HepG2 (cell line): ENCODE data around the gene NPHS1. TPM values are rescaled to one million over a fixed set of nuclear protein-coding genes. Genes with fewer than 3 reads are reported as not detected.

Experiments used
- AGO1 ChIP-seq: fragments of 200-400 bp; formaldehyde crosslinking; IDR thresholded peaks from 2 replicates; pipeline ENCODE4 v1.6.1; 2017; ENCODE audit warnings: mild to moderate bottlenecking, low read depth, low read length, moderate library complexity; ENCODE audit not compliant: poor library complexity, severe bottlenecking
- FOXA1 ChIP-seq, 2 experiments: fragments of 450-650 bp in 1 of 2; sonication (generic) in 1 of 2; formaldehyde crosslinking in 1 of 2; IDR thresholded peaks; 2 replicates each; pipeline versions ENCODE4 v1.4.0 to v1.6.1; 2016 to 2020; ENCODE audit warnings: missing genetic modification reagents in 1 of 2
- FOXK1 ChIP-seq: sonication (generic); formaldehyde crosslinking; IDR thresholded peaks from 2 replicates; pipeline ENCODE4 v1.4.0; 2020; ENCODE audit warnings: low read depth, missing genetic modification reagents, borderline replicate concordance
- MED13 ChIP-seq: sonication (generic); formaldehyde crosslinking; IDR thresholded peaks from 2 replicates; pipeline ENCODE4 v1.5.0; 2020; ENCODE audit warnings: missing genetic modification reagents
- PAX8 ChIP-seq: sonication (generic); formaldehyde crosslinking; IDR thresholded peaks from 2 replicates; pipeline ENCODE4 v1.8.0; 2022; ENCODE audit warnings: mild to moderate bottlenecking, missing genetic modification reagents, borderline replicate concordance
- RFX5 ChIP-seq: IDR thresholded peaks from 2 replicates; pipeline ENCODE4 v1.6.1; 2011; ENCODE audit warnings: low read depth, low read length, improper control_type of control experiment
- SNAPC5 ChIP-seq: sonication (generic); formaldehyde crosslinking; IDR thresholded peaks from 2 replicates; pipeline ENCODE4 v1.8.1; 2023; ENCODE audit warnings: mild to moderate bottlenecking, missing genetic modification reagents, borderline replicate concordance
- THAP11 ChIP-seq: IDR thresholded peaks from 2 replicates; pipeline ENCODE4 v1.6.1; 2016; ENCODE audit warnings: missing biosample characterization, missing genetic modification reagents
- ZMAT5 ChIP-seq: sonication (generic); formaldehyde crosslinking; IDR thresholded peaks from 2 replicates; pipeline ENCODE4 v1.5.0; 2020; ENCODE audit warnings: mild to moderate bottlenecking, low read depth, missing genetic modification reagents, borderline replicate concordance
- ZNF382 ChIP-seq: sonication (generic); formaldehyde crosslinking; IDR thresholded peaks from 2 replicates; pipeline ENCODE4 v1.5.0; 2020; ENCODE audit warnings: missing genetic modification reagents, mild to moderate bottlenecking, borderline replicate concordance
- ZNF431 ChIP-seq: sonication (generic); formaldehyde crosslinking; IDR thresholded peaks from 2 replicates; pipeline ENCODE4 v1.9.0; 2022; ENCODE audit warnings: missing genetic modification reagents, low read depth, mild to moderate bottlenecking, borderline replicate concordance
- ZNF589 ChIP-seq: sonication (generic); formaldehyde crosslinking; conservative IDR thresholded peaks from 2 replicates; pipeline ENCODE4 v1.8.0; 2022; ENCODE audit warnings: mild to moderate bottlenecking, moderate library complexity, missing genetic modification reagents
- ZNF605 ChIP-seq: sonication (generic); formaldehyde crosslinking; IDR thresholded peaks from 2 replicates; pipeline ENCODE4 v1.8.0; 2022; ENCODE audit warnings: mild to moderate bottlenecking, missing genetic modification reagents
- ZNF879 ChIP-seq: sonication (generic); formaldehyde crosslinking; IDR thresholded peaks from 2 replicates; pipeline ENCODE4 v1.8.1; 2023; ENCODE audit warnings: missing genetic modification reagents
- polyA plus RNA-seq, 8 experiments: library from polyadenylated mRNA; depleted of rRNA in 3 of 8; stranded (reverse) in 7 of 8; unstranded in 1 of 8; fragments of >200 nt; fragmentation: Illumina TruSeq in 4 of 8; extraction: Trizol in 4 of 8; gene quantifications; 2 replicates each; pipeline versions ENCODE4 v1.2.1 to v1.2.3, GENCODE V29; 2011 to 2016; ENCODE audit warnings: low read depth in 4 of 8, missing spikeins in 1 of 8, mixed read lengths in 1 of 8; ENCODE audit not compliant: insufficient read depth in 1 of 8
- total RNA-seq, 5 experiments: library from RNA; depleted of rRNA; stranded (reverse); fragments of >200 nt; fragmentation: Illumina TruSeq; extraction: Trizol; gene quantifications; 2 replicates each; pipeline ENCODE4 v1.2.3, GENCODE V29; 2016; ENCODE audit warnings: low read depth in 1 of 5
- TF ChIP-seq, protein P1 (sequence below): sonication (generic); formaldehyde crosslinking; IDR thresholded peaks from 2 replicates; pipeline ENCODE4 v1.4.0; 2020; ENCODE audit warnings: missing genetic modification reagents
- TF ChIP-seq, protein P2 (sequence below): IDR thresholded peaks from 2 replicates; pipeline ENCODE4 v1.6.1; 2016; ENCODE audit warnings: missing compliant biosample characterization, missing genetic modification reagents, borderline replicate concordance
- TF ChIP-seq, protein P3 (sequence below): IDR thresholded peaks from 2 replicates; pipeline ENCODE4 v1.6.1; 2016; ENCODE audit warnings: mild to moderate bottlenecking
- TF ChIP-seq, protein P4 (sequence below): sonication (generic); formaldehyde crosslinking; IDR thresholded peaks from 2 replicates; pipeline ENCODE4 v1.9.0; 2021; ENCODE audit warnings: missing genetic modification reagents, borderline replicate concordance

The NPHS1 gene
- total and polyA plus RNA-seq, 2 of the 13 experiments (the other 11 are each of a cell fraction or from before 2014, with no cell fraction given), result not detected

DNA sequence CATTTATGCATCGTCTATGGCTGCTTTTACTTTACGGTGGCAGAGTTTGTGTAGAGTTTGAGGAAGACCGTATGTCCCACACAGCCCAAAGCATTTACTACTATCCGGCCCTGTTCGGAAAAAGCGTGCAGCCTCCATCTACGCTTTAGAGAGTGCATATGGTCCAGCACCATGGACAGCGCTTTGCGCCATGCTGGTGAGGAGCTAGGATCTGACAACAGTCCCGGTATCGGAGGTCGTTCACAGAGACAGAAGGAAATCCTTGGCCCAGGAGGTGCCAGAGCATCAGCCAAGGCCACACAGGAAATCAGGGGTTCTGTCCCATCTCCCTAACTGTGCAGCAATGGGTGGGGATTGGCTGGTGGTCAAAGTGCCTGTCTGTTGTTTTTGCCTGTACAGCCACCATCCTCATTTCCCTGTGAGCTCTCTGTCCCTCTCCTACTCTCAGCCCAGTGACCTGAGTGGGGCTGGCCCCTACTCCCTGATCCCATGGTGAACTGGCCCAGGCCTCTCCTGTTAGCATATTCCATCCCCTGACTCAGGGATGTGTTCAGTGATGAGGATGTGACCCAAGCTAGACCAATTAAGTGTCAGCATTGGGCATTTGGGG is 23.5 kb downstream of the NPHS1 start (continued):
- TF ChIP-seq, protein P1, sequence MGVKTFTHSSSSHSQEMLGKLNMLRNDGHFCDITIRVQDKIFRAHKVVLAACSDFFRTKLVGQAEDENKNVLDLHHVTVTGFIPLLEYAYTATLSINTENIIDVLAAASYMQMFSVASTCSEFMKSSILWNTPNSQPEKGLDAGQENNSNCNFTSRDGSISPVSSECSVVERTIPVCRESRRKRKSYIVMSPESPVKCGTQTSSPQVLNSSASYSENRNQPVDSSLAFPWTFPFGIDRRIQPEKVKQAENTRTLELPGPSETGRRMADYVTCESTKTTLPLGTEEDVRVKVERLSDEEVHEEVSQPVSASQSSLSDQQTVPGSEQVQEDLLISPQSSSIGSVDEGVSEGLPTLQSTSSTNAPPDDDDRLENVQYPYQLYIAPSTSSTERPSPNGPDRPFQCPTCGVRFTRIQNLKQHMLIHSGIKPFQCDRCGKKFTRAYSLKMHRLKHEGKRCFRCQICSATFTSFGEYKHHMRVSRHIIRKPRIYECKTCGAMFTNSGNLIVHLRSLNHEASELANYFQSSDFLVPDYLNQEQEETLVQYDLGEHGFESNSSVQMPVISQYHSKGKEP (CRISPR knock-in tag), result peak; percentile 98
- TF ChIP-seq ZNF879 (CRISPR knock-in tag), result peak; percentile 96
- TF ChIP-seq PAX8, result no peak; the same call in 1 of the 2 replicates
- TF ChIP-seq FOXA1 (IDR thresholded peaks at IDR 0.05), result no peak
- TF ChIP-seq FOXA1 (CRISPR knock-in tag; IDR thresholded peaks at IDR 0.05), result 0 out of 2 replicates have a peak, but pooled peaks have one; percentile 11
- peak; percentile 96 for TF ChIP-seq ZNF589 (CRISPR knock-in tag)
- TF ChIP-seq, protein P2, sequence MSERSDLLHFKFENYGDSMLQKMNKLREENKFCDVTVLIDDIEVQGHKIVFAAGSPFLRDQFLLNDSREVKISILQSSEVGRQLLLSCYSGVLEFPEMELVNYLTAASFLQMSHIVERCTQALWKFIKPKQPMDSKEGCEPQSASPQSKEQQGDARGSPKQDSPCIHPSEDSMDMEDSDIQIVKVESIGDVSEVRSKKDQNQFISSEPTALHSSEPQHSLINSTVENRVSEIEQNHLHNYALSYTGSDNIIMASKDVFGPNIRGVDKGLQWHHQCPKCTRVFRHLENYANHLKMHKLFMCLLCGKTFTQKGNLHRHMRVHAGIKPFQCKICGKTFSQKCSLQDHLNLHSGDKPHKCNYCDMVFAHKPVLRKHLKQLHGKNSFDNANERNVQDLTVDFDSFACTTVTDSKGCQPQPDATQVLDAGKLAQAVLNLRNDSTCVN (CRISPR knock-in tag), result peak; percentile 95
- TF ChIP-seq MED13 (CRISPR knock-in tag), result 0 out of 2 replicates have a peak, but pooled peaks have one; percentile 60
- peak; percentile 77; the same call in 1 of the 2 replicates for TF ChIP-seq ZNF605 (CRISPR knock-in tag)
- TF ChIP-seq AGO1, result no peak
- TF ChIP-seq, protein P3, sequence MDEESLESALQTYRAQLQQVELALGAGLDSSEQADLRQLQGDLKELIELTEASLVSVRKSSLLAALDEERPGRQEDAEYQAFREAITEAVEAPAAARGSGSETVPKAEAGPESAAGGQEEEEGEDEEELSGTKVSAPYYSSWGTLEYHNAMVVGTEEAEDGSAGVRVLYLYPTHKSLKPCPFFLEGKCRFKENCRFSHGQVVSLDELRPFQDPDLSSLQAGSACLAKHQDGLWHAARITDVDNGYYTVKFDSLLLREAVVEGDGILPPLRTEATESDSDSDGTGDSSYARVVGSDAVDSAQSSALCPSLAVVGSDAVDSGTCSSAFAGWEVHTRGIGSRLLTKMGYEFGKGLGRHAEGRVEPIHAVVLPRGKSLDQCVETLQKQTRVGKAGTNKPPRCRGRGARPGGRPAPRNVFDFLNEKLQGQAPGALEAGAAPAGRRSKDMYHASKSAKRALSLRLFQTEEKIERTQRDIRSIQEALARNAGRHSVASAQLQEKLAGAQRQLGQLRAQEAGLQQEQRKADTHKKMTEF (CRISPR knock-in tag), result peak; percentile 48; the same call in 1 of the 2 replicates
- TF ChIP-seq ZMAT5 (CRISPR knock-in tag), result no peak
- TF ChIP-seq RFX5, result no peak
- TF ChIP-seq, protein P4, sequence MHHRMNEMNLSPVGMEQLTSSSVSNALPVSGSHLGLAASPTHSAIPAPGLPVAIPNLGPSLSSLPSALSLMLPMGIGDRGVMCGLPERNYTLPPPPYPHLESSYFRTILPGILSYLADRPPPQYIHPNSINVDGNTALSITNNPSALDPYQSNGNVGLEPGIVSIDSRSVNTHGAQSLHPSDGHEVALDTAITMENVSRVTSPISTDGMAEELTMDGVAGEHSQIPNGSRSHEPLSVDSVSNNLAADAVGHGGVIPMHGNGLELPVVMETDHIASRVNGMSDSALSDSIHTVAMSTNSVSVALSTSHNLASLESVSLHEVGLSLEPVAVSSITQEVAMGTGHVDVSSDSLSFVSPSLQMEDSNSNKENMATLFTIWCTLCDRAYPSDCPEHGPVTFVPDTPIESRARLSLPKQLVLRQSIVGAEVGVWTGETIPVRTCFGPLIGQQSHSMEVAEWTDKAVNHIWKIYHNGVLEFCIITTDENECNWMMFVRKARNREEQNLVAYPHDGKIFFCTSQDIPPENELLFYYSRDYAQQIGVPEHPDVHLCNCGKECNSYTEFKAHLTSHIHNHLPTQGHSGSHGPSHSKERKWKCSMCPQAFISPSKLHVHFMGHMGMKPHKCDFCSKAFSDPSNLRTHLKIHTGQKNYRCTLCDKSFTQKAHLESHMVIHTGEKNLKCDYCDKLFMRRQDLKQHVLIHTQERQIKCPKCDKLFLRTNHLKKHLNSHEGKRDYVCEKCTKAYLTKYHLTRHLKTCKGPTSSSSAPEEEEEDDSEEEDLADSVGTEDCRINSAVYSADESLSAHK (CRISPR knock-in tag), result peak; percentile 97
- TF ChIP-seq ZNF382 (CRISPR knock-in tag), result no peak
- TF ChIP-seq SNAPC5 (CRISPR knock-in tag), result peak; percentile 84; the same call in 1 of the 2 replicates
- TF ChIP-seq ZNF431, result peak; percentile 80; the same call in 1 of the 2 replicates
- peak; percentile 91; the same call in 1 of the 2 replicates for TF ChIP-seq FOXK1
- TF ChIP-seq THAP11 (CRISPR knock-in tag), result peak; percentile 82
